GM18517 (cell line): ENCODE data around the gene KCNMB4.
A peak's percentile ranks its signal among the peaks of the same experiment; 100 is the strongest.
"Not testable (repeated sequence)": the region's sequence is repeated elsewhere in the genome, so short reads cannot be mapped to it uniquely, and the experiment has no call there.

Source experiments
- ATAC-seq: cut with Tn5 transposase; IDR thresholded peaks from one replicate; pipeline ENCODE4 v1.9.1; 2021; ENCODE audit warnings: mild to moderate bottlenecking, moderate library complexity; ENCODE audit not compliant: unreplicated experiment

Gene KCNMB4

DNA sequence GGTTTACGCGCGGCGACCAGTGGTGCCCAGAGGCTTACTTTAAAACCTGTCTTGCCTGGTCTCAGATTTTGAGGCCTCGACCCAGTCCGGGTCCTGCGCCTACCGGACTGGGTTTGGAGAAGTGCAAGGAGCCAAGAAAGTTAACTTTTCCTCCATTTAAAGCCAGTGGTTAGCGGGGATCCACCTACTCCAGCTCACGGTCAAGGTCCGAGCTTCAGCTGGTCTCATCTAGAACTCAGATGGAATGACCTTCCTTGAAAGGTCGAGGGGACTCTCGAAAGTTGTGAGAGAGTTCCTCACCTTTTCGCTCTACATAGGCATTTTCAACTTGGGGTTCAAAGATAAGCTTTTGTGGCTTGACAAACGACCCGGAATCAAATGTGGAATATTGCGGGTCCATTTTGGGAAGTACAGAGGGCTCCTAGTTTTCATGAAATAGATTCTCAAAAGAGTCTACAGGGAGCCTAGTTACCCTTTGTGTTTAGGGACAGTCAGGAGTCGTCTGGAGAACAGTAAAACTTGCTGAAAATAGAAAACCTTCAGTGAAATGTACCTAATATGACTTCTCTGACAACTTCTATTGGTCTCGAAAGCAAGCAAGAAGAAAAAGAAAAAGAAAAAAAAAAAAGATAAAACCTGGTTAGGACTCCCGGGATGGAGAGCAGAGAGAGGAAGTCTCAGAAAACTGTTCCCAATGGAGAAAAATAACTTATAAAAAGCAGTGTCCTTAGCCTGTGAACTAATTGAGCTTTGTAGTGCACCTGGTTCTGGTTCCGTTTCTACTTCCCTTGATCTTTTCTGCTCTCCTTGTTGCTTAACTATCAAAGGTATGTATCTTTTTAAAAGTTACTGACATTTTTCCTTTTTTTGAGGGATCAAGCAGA lies 1.4 kb downstream of the KCNMB4 start:
- no peak for ATAC-seq

DNA sequence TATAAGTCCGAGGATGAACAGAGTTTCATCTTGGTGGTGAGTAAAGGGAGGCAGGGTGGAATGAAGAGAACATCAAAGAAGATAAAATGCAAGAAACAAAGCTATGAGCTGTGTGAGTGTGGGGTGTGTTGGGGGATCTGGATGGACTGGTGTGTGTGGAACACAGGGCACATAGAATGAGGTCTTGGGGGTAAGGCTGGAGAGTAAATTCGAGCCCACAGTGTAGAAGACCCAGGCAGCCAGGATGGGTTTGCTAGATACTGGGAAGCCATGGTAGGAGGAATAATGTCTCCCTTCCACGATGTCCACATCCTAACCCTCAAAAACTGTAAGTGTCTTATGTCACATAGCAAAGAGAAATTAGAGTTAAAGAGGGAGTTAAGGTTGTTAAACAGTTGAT lies 6.8 kb downstream of the KCNMB4 start:
- no peak for ATAC-seq

DNA sequence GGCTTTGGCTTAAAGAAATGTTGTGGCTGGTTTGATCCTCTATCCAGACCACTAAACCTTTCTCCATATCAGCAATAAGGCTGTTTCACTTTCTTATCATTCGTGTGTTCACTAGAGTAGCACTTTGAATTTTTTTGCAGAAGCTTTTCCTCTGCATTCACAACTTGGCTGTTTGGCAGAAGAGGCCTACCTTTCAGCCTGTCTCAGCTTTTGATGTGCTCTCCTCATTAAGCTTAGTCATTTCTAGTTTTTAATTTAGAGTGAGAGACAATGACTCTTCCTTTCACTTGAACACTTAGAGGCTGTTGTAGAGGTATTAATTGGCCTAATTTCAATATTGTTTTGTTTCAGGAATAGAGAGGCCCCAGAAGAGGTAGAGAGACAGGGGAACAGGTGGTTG lies 13.8 kb downstream of the KCNMB4 start:
- ATAC-seq, result no peak

DNA sequence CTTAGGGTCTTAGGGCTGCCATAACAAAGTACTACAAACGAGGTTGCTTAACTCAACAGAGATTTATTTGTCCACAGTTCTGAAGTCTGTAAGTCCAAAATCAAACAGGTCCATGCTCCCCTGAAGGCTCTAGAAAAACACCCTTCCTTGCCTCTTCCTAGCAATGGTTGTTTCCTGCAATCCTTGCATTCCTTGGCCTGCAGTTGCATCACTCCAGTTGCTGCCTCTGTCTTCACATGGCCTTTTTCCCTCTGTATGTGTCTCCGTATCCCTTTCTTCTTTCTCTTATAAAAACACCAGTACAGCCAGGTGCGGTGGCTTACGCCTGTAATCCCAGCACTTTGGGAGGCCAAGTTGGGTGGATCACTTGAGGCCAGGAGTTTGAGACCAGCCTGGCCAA lies 17.4 kb downstream of the KCNMB4 start:
- no peak for ATAC-seq

DNA sequence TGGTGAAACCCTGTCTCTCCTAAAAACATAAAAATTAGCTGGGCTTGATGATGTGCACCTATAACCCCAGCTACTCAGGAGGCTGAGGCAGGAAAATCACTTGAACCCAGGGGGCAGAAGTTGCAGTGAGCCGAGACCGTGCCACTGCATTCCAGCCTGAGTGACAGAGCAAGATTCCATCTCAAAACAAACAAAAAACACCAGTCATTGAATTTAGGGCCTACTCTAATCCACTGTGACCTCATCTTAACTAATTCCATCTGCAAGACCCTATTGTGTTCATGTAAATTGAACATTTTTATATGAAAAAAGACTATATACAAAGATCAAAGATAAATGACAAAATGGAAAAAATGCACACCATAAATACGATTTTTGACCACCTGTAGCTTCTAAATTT lies 17.8 kb downstream of the KCNMB4 start:
- ATAC-seq, result no peak

DNA sequence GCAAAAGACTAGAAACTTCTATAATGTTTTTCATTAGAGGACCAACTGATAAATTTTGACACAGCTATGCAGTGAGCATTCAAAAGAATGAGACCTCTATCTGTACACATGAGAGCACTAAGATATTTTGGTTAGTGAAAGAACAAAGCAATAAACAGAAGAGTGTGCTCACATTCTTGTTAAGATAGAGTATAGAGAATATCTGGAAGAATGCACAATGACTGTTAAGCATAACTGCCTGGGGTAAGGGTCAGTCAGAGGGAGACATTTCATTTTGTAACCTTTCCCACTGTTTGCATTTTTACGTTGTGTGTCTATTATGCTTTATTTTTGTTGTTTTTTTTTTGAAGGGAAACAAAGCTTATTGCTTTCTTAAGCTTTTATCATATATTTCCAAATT lies 20.7 kb downstream of the KCNMB4 start:
- no peak for ATAC-seq

DNA sequence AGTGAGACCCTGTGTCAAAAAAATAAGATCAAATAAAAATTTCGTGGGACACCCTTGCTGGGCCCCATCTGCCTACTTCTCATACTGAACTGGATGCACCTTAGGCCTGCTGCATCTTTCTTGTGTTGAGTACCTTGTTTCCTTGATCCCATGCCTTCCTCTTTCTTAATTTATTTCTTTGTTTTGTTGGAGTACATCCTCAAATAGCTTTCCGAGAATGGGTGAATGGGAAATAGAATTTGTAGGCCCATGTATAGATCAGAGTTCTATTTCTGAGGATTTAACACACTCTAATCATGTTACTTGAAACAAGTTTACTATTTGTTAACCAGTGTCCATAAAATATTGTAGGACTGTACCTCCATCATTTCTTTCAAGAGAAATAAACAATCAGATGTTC lies 23.6 kb downstream of the KCNMB4 start:
- no peak for ATAC-seq

DNA sequence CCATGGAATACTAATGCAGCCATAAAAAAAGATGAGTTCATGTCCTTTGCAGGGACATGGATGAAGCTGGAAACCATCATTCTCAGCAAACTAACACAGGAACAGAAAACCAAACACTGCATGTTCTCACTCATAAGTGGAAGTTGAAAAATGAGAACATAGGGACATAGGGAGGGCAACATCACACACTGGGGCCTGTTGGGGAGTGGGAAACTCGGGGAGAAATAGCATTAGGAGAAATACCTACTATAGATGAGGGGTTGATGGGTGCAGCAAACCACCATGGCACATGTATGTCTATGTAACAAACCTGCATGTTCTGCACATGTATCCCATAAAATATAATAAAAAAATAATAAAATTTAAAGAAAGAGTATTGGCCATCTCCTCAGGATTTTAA lies 26.5 kb downstream of the KCNMB4 start:
- not testable (repeated sequence) for ATAC-seq

DNA sequence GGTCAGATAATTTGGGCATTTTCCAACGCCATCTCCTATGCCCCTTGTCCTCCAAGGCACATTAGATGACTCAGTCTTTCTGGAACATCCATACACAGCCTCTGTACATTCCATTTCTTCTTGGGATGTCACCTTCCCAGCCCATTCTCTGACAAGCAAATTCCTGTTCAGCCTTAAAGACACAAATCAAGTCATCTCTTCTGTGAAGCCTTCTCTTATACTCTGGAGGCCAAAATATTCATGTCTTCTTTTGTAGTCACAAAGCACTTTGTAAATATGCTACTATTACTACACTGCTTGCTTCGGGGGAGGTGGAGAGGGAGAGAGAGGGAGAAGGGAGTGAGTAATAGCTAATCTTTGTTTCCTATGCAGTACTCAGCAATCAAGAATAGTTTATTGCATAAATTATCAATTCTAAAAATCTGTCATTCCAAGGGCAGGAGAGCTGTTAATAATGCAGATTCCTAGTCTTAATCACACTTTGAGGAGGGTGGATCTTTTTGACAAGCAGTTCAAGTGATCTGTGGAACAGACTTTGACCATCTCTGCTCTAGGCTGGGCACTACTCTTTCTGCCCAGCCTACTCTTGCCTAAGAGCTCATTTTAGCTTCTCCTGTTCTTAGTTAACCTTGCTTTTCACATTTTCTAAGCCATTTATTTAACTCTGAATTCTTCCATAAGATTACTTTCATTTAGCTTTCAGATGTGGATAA lies 27.9 kb downstream of the KCNMB4 start:
- no peak for ATAC-seq

DNA sequence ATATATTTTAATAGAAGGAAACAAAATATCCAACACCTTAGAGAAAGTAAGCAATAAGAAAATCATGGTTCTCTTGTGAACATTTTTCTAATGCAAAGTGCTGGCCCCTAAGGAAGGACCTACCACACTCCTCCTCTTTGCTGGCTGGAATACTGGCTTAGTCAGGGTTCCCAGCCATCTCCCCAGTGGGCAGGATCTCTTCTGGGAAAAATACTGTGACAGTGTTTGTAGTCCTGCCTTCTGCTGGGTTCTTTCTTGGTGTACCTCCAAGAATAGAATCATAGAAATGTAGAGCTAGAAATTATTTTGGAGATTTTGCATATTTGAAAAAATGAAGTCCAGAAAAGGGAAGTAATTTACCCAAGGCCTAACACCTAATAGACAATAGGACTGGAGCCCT lies 31.9 kb downstream of the KCNMB4 start:
- no peak for ATAC-seq

DNA sequence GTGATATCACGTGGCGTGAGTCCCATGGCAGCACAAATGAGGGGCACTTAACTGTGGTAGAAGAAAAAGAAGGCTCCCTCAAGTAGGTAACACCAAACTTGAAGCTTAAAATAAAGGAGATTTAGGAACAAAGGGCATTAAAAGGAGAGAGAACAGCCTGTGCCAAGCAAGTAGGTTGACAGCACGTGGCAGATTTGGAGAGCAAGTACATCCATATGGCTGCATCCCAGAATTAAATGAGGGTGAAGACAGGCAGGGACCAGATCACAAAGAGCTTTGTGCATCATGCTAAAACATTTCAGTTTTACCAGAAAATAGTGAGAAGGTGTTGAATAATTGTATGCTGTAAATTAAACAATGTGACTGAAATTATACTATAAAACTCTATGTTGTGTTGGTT lies 32.8 kb downstream of the KCNMB4 start:
- ATAC-seq, result no peak

DNA sequence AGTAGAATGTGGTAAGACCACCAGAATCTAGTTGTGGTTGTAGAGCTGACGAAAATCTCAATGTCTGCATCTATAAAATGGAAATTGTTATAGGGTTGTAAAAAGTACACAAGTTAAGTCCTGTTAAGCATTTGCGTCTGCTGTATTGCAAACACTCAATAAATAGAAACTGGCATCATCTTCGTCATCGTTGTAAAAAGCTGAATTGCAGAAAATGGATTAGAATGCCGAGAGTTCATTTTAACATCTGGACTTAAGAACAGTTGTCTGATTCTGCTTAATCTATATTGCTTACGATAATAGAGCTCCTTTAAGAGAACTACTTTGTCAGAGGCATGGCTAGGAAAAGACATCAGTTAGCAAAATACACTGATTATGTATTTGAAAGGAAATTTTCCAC lies 33.2 kb downstream of the KCNMB4 start:
- no peak for ATAC-seq

DNA sequence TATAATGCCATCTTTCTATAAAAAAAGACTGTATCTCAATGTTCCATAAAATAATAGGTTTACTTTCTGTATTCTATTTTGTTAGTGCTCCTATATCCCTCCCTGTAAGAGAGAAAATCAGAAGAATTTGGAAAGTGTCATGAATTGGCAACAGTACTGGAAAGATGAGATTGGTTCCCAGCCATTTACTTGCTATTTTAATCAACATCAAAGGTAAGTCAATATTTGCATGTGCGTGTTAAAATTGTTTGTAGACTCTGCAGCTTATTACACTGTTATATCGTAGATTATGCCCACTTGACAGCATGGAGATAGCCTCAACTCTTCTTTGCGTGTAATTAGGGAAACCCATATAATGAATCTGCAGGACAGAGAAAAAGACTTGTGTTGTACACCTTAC lies 34.0 kb downstream of the KCNMB4 start:
- no peak for ATAC-seq

DNA sequence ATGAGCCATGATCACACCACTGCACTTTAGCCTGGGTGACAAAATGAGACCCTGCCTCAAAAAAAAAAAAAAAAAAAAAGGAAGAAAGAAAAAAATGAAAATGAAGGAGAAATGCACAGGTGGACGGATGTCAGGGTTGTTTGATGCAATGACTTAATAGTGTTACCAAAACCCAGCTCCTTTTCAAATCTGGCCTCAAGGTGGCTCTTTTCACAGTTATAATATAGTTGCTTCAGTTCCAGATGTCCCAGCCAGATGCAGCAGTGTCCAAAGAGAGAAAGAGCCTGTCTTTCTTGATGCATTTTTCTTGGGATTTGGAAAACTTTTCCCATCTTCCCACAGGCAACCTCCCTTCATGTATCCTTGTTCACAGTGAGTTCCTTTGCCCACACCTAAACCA lies 36.5 kb downstream of the KCNMB4 start:
- no peak for ATAC-seq

DNA sequence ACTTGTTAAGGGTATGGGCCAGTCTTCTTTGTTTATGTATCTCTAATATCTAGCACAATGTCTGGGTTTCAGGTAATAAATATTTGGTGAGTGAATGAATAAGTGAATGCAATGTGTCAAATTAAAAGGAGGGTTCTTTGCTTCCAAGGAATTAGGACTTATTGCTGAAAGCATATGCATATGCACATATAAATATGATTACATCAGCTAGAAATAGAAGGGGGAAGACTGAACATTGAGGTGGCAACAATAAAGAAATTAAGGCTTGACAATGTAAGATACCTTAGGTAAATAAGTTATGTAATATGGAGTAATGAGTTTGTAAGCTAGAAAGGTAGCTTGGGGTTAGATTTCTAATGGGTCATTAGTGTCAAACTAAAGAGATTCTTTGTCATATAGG lies 37.7 kb downstream of the KCNMB4 start:
- no peak for ATAC-seq

DNA sequence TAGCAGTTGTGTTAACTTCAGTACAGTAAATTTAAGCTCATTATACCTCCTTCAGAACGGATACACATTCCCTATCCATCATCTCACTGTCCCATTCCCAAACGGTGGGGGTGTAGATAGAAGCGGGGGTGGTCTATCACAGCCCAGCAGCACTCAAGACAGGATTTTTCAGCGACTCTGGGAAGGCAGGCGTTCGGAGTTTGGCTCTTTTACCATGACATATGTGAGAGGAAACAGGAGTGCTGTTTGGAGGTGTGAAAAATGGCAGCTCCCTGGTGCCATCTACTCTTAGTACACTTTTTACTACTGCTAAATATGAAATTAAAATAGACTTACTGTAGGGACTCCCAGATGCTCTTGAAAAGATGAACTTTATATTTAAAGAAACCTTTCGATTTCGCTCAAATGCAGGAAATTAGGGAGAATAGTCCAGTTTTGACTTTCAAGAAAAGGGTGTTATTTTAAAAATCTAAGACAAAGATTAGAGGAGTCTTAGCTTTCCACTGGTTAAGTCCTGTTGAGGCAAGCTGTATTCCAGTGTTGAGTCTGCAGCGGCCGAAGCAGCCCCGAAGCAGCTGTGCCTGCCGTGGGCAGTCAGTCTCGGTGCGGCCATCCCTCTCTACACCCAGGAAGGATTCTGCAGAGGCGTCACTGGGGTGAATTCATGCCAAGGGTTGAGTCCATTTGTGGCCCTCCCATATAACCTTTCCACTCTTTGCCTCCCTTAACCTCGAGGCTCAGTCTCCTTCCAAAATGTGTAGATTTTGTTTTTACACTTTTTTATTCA lies 42.1 kb downstream of the KCNMB4 start:
- no peak for ATAC-seq

DNA sequence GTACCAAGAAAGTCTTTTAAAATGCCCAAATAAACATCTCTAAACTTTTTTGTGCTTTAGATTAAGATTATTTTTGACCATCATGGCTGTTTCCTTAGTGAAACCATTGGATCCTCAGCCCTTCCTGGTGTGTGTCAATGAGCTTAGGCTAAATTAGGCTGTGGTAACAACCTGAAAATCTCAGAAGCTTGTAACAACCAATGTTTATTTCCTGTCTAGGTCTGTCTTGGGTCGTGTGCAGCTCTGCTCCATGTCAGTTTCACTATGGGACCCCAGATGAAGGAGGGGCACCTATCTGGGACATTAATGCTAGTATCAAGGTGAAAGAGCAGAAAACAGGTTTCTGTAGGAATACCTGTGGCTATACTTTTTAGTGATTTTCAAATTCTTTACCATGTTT lies 49.9 kb downstream of the KCNMB4 start:
- peak; percentile 55 for ATAC-seq

DNA sequence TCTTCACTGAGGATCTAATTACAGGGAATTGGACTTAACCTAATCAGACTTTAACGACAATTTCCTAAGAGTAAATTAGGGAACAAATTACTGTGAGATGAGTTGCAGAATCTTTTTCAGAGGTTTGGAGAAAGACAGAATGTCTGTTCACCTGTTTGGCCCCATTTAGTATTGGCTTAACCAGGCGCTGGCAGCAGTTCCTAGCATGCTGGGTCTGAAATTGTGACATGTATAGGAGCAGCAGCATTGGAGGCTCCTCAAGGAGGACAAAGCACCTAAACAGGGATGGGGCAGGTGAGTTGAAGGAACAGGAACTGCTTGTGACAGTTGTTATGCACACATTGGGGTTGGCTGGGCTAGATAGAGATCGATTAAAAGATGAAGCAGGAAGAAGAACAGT lies 51.0 kb downstream of the KCNMB4 start:
- no peak for ATAC-seq

DNA sequence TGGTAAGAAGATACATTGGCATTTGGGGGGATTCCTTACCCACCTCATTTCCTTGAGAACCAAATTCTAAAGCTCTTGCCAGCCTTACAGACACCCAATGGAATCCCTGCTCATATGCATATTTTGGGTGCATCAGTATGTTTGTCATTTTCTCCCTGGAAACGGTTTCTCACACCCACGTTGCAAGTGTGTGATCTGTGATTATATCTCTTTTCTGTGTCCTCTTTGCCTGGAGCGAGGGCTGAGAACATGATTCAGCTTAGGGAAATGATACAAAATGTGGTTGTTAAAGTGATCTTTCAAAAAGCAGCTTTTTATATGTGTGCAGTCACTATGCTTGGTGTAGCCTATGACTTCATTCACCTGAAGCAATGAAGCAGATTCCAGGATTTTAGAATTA lies 52.0 kb downstream of the KCNMB4 start:
- no peak for ATAC-seq

DNA sequence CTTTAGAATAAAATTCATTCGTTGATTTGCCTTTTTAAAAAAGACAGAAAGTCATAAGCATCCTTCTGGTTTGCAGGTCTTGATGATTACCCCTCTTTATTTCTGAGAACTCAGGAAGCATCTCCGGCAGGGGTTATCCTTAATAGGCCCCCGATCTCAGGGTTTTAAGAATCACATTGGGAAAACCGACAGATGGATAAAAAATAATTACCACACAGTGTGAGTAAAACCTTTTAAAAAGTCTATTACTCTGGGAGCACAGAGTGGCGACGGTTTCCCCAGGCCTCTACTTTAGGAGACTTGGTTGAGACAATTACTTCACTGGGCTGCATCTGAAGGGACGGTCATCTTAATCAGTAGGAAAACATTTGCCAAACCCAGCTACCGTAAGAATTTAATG lies 56.5 kb downstream of the KCNMB4 start:
- no peak for ATAC-seq

DNA sequence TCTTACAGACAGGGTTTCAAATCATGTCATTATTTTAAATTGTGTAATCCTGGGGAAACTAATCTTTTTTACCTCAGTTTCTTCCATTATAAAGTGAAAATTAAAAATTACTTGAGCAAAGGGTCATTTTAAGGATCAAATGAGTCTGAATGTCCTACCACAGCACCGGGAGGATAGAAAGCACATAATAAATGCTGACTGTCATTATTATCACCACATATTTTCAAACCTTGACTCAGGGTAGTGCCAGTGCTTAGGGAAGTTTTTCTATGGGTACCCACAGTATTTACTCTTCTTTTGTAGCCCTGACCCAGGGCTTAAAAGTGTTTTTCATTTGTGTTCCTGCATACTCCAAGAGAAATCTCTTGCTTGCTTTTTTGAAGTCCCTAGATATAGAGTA lies 60.5 kb downstream of the KCNMB4 start:
- ATAC-seq, result no peak

DNA sequence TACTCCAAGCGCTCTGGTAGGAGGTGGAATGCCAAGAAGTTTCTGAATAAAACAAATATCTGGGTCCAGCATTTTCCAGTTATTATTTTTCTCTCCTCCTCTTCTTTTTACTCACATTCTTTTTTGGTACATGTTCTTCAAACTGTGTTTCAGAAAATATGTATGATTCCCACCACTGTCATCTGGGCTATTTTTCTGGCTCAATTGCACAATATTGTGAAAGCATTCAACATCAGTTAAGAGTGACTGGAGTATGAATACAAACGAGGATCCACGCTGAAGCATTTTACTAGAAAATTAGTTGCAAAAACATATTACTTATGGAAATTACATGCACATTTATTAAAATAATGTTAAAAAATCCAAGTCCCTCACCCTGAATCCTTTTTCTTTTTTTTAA lies 61.5 kb downstream of the KCNMB4 start:
- ATAC-seq, result no peak
